Stimulated activated effector memory CD8-positive, alpha-beta T cell treated with anti-CD3 and anti-CD28 coated beads, Interleukin-12 subunit alpha, Interleukin-12 subunit beta, amount 100 ng/mL, for 72 hours (primary cell): Measurements from ENCODE around the gene PKNOX2.

Experiments used
- ATAC-seq: fragments of 150-1000 bp; cut with Tn5 transposase; 2 replicates; pipeline ENCODE4 v1.10.0; 2021
- DNase-seq, 2 donors: peaks; one replicate each; pipeline ENCODE4 v3.0.0; 2021 to 2022; ENCODE audit warnings: low spot score in 2 of 2
- H3K27ac Mint-ChIP-seq: one replicate; pipeline ENCODE4 v1.8.0; 2022; ENCODE audit warnings: mild to moderate bottlenecking, mixed read lengths
- H3K36me3 Mint-ChIP-seq: one replicate; pipeline ENCODE4 v1.8.0; 2022; ENCODE audit warnings: mild to moderate bottlenecking, mixed read lengths
- H3K4me1 Mint-ChIP-seq: one replicate; pipeline ENCODE4 v1.8.0; 2022; ENCODE audit warnings: mixed read lengths
- H3K4me3 Mint-ChIP-seq: one replicate; pipeline ENCODE4 v1.8.0; 2022; ENCODE audit warnings: mild to moderate bottlenecking, mixed read lengths
- H3K9me3 Mint-ChIP-seq: one replicate; pipeline ENCODE4 v1.8.0; 2022; ENCODE audit warnings: mixed read lengths

Gene PKNOX2

DNA sequence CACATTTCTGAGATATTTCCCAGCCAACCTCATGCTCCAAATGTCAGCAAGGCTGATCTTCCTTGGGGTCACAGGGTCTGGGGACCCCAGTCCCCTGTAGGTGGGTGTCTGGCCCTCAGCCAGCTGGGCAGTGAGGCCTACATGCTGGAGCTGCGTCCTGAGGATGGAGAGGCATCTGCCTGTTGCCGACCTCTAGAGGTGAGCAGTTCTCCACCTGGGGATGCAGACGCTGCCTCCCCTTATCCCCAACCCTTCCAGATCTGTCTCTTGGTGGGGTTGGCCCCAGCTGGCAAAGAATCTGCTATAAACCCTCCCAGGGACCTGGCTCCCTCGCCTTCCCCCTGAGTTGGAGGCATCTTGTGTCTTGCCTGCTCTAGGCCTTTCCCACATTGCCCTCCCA lies 79.6 kb downstream of the PKNOX2 start:
- H3K4me3 Mint-ChIP-seq: no peak overlapping the region
- H3K27ac Mint-ChIP-seq: no peak overlapping the region

DNA sequence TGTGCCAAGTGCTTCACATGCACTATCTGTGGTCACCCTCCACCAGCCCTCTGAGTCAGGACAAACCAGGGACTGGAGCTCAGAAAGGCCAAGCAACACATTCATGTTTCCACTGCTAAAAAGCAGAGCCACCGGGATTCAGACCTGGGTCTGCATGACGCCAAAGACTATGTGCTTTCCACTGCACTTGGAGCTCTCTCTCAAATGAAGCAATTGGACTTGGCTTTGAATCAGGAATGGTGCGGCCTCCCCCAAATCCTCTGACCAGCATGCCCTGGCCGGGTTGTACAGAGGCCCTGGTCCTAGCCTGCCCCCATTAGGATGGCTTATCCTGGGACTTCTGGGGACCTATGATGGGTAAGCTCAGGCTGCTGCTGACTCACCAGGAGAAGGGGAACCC lies 80.7 kb downstream of the PKNOX2 start:
- no peak for DNase-seq
- no peaks in the 10 kb centered on the region for H3K4me1 Mint-ChIP-seq
- H3K36me3 Mint-ChIP-seq: no peaks in the 10 kb centered on the region
- no peak for ATAC-seq
- H3K27ac Mint-ChIP-seq: no peak overlapping the region
- no peaks in the 10 kb centered on the region for H3K9me3 Mint-ChIP-seq
- no peak overlapping the region for H3K4me3 Mint-ChIP-seq

More for the DNA sequence above, 79.6 kb downstream of the PKNOX2 start:
- ATAC-seq (no peak), DNase-seq (no peak)
- H3K4me1 Mint-ChIP-seq: no peaks in the 10 kb centered on the region
- H3K9me3 Mint-ChIP-seq: no peaks in the 10 kb centered on the region
- H3K36me3 Mint-ChIP-seq: no peaks in the 10 kb centered on the region

DNA sequence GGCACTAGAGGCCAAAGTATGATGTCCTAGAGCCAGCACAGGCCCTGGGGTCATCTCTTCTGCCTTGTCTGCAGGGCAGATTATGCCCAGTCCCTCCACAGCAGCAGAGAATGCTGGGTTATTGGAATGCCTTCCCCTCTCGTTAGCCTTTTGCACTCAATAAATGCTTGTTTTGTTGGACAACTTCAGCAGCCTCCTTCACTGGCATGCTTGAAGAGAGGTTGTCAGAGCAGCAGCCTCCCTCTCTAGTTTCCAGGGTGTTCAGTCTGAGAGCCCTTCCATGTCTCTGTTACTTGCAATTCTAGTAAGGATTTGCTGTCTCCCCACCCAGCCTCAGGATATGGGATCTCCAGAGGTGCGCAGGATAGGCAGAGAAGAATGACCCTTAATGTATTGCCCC lies 82.9 kb downstream of the PKNOX2 start:
- no peak overlapping the region for H3K27ac Mint-ChIP-seq
- no peak overlapping the region for H3K4me3 Mint-ChIP-seq
- DNase-seq (no peak), ATAC-seq (no peak)
- no peaks in the 10 kb centered on the region for H3K4me1 Mint-ChIP-seq
- no peaks in the 10 kb centered on the region for H3K36me3 Mint-ChIP-seq
- no peaks in the 10 kb centered on the region for H3K9me3 Mint-ChIP-seq

DNA sequence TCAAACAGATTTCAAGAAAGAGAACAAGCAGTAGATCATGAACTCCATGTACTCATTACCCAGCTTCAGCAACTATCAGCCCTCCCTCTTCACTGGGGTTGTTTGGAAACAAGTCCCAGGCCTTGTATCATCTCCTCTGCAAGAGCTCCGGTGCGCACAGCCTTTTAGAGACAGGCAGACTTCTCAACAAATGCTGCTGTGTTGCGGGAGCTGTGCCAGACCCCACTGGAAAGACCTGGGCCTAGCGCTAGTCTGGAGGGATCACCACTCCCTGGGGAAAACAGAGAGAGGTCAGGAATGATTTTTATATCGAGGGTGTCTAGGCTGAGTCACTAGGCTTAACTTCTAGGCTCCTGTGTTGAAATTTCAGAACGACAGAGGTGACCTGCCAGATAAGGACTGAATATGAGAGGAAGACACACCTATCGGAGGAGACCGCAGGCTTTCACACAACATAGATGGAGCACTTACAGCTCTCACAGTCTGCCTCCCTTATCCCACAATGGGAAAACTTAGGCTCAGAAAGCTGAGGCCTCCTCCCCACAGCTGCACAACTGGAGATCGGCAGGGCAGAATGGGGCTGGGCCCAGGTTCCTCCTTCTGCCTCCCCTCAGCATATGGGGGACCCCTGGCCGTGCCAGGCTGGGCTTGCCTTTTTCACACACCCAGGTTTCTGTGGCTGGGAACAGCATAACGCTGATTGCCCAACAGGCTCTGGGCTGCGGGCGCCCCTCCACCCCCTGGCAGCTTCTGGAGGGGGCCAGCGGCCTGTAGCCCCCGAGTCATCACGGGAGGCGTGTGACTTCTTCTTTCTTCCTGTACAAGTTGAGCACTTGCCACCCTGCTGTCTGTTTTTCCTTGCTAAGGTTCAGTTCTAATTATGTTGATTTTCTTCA lies 86.0 kb downstream of the PKNOX2 start:
- no peak for DNase-seq
- H3K36me3 Mint-ChIP-seq: no peaks in the 10 kb centered on the region
- H3K4me3 Mint-ChIP-seq: no peak overlapping the region
- no peak for ATAC-seq
- no peaks in the 10 kb centered on the region for H3K4me1 Mint-ChIP-seq
- H3K9me3 Mint-ChIP-seq: no peaks in the 10 kb centered on the region
- no peak overlapping the region for H3K27ac Mint-ChIP-seq

DNA sequence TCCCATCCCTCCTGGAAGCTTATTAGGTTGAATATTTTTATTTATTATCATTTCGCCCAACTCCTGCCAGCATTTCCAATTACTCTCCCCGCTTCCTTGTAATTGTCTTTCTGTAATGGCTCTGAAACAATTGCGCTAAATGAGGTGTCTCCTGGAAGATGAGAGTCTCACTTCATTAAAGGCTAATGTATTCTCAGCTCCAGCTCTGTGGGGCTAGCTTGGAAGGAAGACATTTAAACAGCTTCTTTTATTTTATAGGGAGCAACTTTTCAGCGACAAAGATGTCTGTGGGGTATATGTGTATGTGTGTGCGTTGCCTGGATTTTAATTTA lies 86.6 kb downstream of the PKNOX2 start:
- no peaks in the 10 kb centered on the region for H3K4me1 Mint-ChIP-seq
- H3K4me3 Mint-ChIP-seq: no peak overlapping the region
- H3K27ac Mint-ChIP-seq: no peak overlapping the region
- ATAC-seq (no peak), DNase-seq (no peak)
- no peaks in the 10 kb centered on the region for H3K36me3 Mint-ChIP-seq
- no peaks in the 10 kb centered on the region for H3K9me3 Mint-ChIP-seq

DNA sequence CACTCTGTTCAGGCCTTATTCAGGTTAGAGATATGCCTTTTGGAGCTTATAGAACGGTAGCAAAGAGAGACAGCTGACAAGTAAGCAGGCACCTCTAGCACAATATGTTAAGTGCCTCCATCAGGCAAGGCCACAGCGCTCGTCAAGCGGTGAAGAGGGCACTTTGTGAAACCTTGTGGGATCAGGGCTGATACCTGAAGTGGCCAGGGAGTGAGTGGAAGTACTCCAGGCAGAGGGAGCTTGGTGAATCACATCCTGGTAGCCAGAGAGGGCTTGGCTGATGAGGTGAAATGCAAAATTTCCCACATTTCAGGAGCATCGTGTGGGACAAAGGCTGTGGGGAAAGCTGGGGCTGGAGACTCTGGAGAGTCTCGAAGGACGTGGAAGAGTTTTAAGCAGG lies 87.4 kb downstream of the PKNOX2 start:
- Mint-ChIP-seq H3K4me1 (no peaks in the 10 kb centered on the region), H3K4me3 (no peak overlapping the region), H3K27ac (no peak overlapping the region), H3K9me3 (no peaks in the 10 kb centered on the region), H3K36me3 (no peaks in the 10 kb centered on the region)
- ATAC-seq (no peak), DNase-seq (no peak)

DNA sequence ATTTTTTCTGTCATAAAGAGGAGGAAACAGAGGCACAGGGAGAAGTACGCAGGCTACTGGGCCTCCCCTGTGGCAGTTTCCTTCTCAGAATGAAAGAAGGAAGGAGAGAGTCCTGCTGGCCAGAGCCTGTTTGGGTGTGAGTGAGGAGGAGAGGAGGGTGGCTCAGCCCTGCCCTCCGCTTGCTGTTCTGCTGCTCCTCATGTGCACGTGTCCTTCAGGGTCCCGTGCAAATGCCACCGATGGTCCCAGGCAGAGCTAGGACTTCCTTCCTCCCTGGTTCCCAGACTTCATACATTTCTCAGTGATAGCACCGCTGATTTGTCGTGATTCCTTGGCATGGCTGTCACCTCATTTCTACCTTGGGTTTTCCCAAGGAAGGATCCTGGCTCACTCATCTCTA lies 88.7 kb downstream of the PKNOX2 start:
- Mint-ChIP-seq H3K9me3 (no peaks in the 10 kb centered on the region), H3K27ac (no peak overlapping the region), H3K36me3 (no peaks in the 10 kb centered on the region), H3K4me1 (no peaks in the 10 kb centered on the region), H3K4me3 (no peak overlapping the region)
- ATAC-seq (no peak), DNase-seq (no peak)

DNA sequence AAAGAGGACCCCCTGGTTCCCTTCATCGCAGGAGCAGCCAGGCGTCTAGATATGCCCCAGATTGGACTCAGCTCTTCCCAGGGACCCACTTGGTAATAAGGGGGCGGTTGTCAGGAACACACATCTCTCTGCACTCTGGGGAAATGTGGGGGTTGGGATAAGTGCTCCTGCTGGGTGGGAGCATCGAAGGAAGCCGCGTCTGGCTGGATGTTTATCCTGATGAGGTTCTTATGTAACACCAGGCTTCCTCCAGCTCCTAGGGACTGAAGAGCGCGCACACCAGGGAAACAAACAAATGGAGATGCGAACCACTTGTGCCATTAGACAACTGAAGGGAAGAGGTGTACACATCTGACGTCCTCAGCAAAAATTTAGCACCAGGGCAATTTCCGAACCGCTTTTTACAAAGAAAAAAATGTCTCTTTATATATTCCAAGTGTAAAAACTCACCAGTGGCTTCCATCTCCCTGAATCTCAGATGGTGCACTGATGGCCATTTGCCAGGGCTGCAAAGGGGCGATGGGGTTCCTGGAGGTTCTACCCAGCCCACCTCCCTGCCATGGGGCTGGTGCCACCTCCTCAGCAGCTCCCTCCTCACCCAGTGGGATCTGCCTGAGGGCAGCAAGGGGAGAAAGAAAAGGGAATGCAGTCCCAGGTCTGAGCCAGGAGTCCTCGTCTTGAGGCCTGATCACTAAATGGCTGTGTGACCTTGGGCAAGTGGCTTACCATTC lies 89.4 kb downstream of the PKNOX2 start:
- H3K9me3 Mint-ChIP-seq: no peaks in the 10 kb centered on the region
- no peak for DNase-seq
- ATAC-seq: no peak
- no peaks in the 10 kb centered on the region for H3K4me1 Mint-ChIP-seq
- H3K27ac Mint-ChIP-seq: no peak overlapping the region
- no peaks in the 10 kb centered on the region for H3K36me3 Mint-ChIP-seq
- H3K4me3 Mint-ChIP-seq: no peak overlapping the region

DNA sequence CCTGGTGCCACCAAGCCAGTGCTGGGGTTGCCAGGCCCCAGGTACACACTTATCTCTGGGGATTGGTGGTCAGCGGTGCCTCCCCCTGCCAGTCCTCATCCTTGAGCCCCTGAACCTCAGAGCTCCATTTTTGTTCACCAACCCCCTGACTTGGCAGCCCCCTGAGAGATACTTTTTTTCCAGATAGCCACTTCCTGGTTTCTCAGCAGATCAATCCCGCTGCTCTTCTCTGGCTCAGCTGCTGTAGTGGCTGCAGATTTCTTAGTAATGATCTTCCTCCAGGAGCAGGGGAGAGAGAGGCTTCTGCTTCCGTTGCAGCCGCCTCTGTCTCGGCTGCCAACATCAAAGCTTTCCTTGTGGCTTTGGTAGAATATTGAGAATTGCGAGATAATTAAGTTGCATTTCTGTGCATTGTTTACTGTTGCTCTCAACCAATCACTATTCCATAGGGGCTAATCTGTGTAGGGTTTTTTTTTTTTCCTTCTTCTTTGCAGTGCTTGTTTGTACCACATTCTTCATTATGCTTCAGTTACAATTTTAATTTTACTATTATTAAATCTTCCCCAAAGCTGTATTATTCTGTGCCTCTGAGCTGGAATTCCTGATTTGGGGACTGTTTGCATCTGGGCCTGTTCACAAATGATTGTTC lies 92.1 kb downstream of the PKNOX2 start:
- Mint-ChIP-seq H3K4me3 (no peak overlapping the region), H3K27ac (no peak overlapping the region), H3K4me1 (no peaks in the 10 kb centered on the region), H3K36me3 (no peaks in the 10 kb centered on the region), H3K9me3 (no peaks in the 10 kb centered on the region)
- ATAC-seq: no peak
- no peak for DNase-seq

DNA sequence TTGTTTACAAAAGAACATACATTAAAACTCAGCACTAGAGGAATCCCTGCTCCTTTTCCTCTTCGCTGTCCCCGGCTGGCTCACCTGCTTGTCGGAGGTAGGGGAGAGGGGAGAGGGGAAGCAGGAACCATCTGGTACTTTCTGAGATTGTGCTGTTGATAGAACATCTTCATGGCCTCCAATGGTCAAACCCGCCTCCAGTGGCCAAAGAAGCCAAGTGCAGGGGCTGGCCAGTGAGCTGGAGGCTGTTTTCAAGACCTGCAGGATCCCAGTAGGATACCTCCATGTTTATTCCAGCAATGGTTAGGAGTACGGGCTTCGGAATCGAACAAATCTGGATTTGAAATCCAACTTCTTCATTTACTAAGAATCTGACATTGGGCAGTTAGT lies 92.6 kb downstream of the PKNOX2 start:
- Mint-ChIP-seq H3K4me3 (no peak overlapping the region), H3K27ac (no peak overlapping the region), H3K36me3 (no peaks in the 10 kb centered on the region), H3K4me1 (no peaks in the 10 kb centered on the region), H3K9me3 (no peaks in the 10 kb centered on the region)
- DNase-seq (no peak), ATAC-seq (no peak)

DNA sequence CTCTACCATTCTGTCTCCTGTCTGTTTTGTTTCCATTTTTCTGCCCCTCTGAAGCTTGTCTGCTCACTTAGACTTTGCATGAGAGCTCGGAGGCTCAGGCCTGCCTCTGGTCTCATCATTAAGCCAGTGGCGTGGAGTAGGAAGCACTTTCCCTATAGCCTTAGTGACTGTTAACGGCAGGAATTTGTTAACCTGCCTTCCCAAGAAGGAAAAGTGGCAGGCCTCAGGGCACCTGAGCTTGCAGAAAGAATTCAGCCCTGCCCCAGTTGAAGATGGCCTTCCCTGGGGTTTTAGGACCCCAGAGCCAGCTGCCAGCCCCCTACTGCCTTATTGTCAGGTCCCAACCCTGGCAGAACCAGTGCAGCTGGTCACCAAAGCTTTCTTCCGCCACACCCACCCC lies 93.2 kb downstream of the PKNOX2 start:
- H3K4me3 Mint-ChIP-seq: no peak overlapping the region
- no peaks in the 10 kb centered on the region for H3K9me3 Mint-ChIP-seq
- no peaks in the 10 kb centered on the region for H3K36me3 Mint-ChIP-seq
- DNase-seq (no peak), ATAC-seq (no peak)
- H3K4me1 Mint-ChIP-seq: no peaks in the 10 kb centered on the region
- H3K27ac Mint-ChIP-seq: no peak overlapping the region

DNA sequence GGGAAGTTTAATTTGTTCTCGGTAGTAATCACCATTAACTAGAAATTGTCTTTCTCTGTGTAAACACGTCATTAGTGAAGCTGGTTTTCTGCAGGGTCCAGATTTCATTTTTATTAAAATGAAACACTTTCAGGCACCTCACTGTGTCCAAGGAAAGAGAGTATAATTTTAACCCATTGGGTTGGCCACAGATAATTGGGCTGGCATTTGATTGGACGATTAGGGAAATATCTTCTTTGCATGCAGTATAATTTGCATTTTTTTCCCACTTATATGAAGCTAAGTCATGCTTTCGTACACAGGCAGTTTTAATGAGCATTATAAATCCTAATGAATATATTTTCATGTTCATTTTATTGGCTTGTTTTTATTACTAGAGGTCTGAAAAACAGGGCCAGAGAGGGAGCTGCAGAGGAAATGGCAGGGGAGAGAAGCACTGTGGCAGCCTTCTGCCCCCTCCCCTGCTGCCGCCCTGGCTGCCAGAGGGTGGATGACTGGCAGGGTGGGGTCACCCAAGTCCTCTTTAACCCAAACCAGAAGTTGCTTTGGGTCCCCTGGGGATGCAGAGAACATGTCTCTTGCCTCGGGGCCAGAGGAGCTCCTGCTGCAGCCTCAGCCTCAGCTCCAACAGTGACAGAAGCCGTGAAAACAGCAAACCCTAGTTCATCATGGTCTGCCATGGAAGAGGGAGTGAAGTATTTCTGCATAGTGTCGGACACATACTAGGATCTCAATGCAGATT lies 93.9 kb downstream of the PKNOX2 start:
- no peak for DNase-seq
- Mint-ChIP-seq H3K27ac (no peak overlapping the region), H3K4me1 (no peaks in the 10 kb centered on the region), H3K9me3 (no peaks in the 10 kb centered on the region), H3K4me3 (no peak overlapping the region), H3K36me3 (no peaks in the 10 kb centered on the region)
- no peak for ATAC-seq

DNA sequence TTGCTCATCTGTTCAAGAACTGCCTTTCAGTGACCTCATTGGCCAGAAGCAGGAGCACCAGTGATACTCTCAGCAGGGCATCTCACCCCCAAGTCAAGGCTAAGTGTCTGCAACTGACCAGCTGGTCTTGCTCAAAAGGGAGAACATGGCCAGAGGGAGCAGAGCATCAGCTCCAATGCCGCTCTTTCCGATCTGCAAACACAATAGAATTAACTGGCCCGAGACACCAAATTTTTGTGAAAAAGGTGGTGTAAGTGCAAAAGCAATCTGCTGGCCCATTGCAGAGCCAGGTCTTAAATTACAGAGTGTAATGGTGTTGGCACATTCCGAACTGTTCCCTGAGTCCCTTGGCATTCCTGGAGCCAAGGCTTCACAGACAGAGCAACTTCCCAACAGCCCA lies 97.0 kb downstream of the PKNOX2 start:
- DNase-seq (no peak), ATAC-seq (no peak)
- H3K4me1 Mint-ChIP-seq: no peaks in the 10 kb centered on the region
- H3K36me3 Mint-ChIP-seq: no peaks in the 10 kb centered on the region
- no peak overlapping the region for H3K27ac Mint-ChIP-seq
- no peaks in the 10 kb centered on the region for H3K9me3 Mint-ChIP-seq
- H3K4me3 Mint-ChIP-seq: no peak overlapping the region

DNA sequence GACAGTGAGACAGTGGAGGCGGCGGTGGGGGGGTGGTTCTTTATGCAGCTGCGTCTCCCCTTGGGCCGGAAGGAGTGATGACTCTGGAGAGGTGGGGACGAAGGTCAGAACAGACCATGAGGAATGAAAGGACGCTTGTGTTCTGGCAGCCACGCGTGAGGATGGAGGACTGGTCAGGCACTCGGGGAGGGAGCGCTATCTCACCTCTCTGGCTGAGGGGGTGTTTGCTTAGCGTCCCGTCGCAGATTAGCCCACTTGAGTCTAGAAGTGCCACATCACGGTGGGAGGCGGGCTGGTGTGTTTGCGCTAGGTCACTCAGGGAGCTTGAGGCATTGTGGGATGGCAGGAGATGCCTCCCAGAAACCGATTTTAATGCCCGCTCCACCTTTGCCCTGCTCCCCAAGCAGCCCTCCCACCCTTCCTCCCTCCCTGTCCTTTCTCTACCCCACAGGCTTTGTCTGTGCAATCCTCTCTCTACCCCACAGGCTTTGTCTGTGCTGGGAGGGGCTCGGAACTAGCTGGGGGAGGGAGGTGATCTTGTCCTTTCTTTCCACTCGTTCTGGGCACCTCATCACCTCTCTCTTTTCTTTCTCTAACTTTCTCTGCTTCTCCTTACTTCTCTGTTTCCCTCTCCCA lies 97.8 kb downstream of the PKNOX2 start:
- Mint-ChIP-seq H3K36me3 (no peaks in the 10 kb centered on the region), H3K4me1 (no peaks in the 10 kb centered on the region), H3K4me3 (no peak overlapping the region), H3K27ac (no peak overlapping the region), H3K9me3 (no peaks in the 10 kb centered on the region)
- ATAC-seq (no peak), DNase-seq (no peak)

DNA sequence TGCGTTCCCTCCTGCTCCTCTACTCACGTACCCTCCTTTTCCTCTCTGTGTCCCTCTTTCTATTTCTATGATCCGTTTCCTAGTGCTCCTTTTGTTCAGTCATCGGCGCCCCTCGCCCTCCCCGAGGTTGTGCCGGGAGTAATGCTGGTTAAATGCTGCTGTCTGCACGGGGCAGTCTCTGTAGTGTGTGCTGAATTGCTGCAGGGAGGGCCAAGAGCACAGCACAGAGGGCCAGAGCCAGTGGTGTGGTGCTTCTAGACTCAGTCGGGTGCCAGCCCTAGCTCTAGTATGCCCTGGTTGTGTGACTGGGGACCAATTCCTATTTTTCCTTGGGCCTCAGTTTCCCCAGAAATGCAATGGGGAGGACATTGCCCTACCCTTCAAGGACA lies 98.3 kb downstream of the PKNOX2 start:
- H3K4me1 Mint-ChIP-seq: no peaks in the 10 kb centered on the region
- no peak overlapping the region for H3K27ac Mint-ChIP-seq
- DNase-seq (no peak), ATAC-seq (peak; percentile 47)
- no peaks in the 10 kb centered on the region for H3K9me3 Mint-ChIP-seq
- no peak overlapping the region for H3K4me3 Mint-ChIP-seq
- H3K36me3 Mint-ChIP-seq: no peaks in the 10 kb centered on the region
